Measurements from ENCODE around the gene OR6C65.
"Not testable (repeated sequence)": the region's sequence is repeated elsewhere in the genome, so short reads cannot be mapped to it uniquely, and the experiment has no call there.

DNA sequence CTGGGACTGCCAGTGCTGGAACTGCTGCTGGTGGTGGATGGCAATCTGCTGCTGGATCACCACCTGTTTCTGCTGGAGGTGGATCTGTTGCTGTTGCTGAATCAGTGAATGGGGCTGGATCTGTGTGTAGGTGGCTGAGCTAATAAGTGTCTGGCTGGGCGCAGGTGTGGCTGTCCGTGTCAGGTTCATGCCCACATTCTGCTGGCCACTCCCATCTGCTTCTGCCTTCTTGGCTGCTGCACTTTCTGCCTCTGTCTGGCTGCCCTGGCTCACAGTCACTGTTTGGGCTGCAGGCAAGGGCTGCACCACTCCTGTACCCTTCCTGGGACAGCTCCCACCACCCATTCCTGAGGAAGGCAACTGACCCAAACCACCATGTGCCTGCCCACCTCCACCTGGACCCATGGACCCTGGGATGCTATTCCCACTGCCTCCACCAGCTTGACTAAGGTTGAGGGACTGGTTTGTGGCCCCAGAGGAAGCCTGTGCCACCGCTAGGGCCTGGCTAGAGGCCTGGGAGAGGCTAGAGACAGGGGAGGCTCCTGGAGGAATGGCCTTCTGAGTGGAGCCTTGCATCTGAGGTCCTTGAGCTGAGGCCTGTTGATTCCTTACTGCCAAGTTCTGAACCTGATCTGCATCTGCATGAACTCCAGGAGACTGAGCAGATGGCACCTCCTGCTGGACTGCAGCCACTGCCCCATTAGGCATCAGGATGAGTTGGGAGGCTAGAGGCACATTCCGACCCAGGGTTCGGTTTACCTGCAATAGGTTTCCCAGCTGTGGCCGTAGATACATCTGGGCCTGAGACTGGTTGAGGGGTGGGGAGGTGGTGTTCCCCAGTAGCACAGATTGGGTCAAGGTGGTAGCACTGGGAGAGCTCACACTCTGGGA lies 13.4 kb downstream of the OR6C65 start:
- TF ChIP-seq ATF7 (IDR thresholded peaks at IDR 0.05); NR3C1 (CRISPR knock-in tag; IDR thresholded peaks at IDR 0.05): not testable (repeated sequence)
- TF ChIP-seq, protein P1, sequence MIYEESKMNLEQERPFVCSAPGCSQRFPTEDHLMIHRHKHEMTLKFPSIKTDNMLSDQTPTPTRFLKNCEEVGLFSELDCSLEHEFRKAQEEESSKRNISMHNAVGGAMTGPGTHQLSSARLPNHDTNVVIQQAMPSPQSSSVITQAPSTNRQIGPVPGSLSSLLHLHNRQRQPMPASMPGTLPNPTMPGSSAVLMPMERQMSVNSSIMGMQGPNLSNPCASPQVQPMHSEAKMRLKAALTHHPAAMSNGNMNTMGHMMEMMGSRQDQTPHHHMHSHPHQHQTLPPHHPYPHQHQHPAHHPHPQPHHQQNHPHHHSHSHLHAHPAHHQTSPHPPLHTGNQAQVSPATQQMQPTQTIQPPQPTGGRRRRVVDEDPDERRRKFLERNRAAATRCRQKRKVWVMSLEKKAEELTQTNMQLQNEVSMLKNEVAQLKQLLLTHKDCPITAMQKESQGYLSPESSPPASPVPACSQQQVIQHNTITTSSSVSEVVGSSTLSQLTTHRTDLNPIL (CRISPR knock-in tag; IDR thresholded peaks at IDR 0.05) = not testable (repeated sequence)
